Endothelial cell of umbilical vein (primary cell): Measurements from ENCODE around the gene CENPP. TPM values are rescaled to one million over a fixed set of nuclear protein-coding genes. Genes with fewer than 3 reads are reported as not detected.

Experiments used
- BruUV-seq: library from RNA; stranded (reverse); fragments of 400-500 nt; replicated peaks from 2 replicates; lab custom pipeline; 2021; lab: Mats Ljungman, UMichigan
- CTCF ChIA-PET: fragments of 300-600, 350-600 bp; sonication (Branson Sonifier 250); formaldehyde crosslinking; loops from one replicate; lab custom pipeline; 2021; ENCODE audit warnings: antibody characterized with exemption, inconsistent platforms; lab: Charles Lee
- POLR2A ChIA-PET: fragments of 300-600, 350-600 bp; sonication (Branson Sonifier 250); formaldehyde crosslinking; loops from one replicate; lab custom pipeline; 2021; ENCODE audit warnings: antibody characterized with exemption, inconsistent platforms; lab: Charles Lee
- DNase-seq: peaks from one replicate; pipeline ENCODE4 v3.0.0-alpha.2; 2011; ENCODE audit warnings: low read depth, low spot score
- FAIRE-seq: peaks from 2 replicates; lab custom pipeline; 2011; peaks lifted over from hg19 to GRCh38; lab: Jason Lieb, UNC
- H2AFZ ChIP-seq: 2 replicates; pipeline ENCODE4 v1.6.0; 2012; ENCODE audit warnings: low read depth, low read length, control low read depth, inconsistent platforms
- H3K27ac ChIP-seq: 2 replicates; pipeline ENCODE4 v1.5.1; 2011; ENCODE audit warnings: low read depth, mild to moderate bottlenecking, control low read depth, low read length, moderate library complexity; ENCODE audit not compliant: insufficient read depth
- H3K27me3 ChIP-seq, 2 experiments: 2 replicates each; pipeline versions ENCODE4 v1.6.0 to v1.6.1; 2011; ENCODE audit warnings: low read length in 2 of 2, mixed read lengths in 1 of 2; ENCODE audit not compliant: control insufficient read depth in 2 of 2, insufficient read depth in 2 of 2
- H3K36me3 ChIP-seq, 2 experiments: 2 replicates in 1 of 2; 3 replicates in 1 of 2; pipeline ENCODE4 v1.5.1; 2011; ENCODE audit warnings: low read length in 2 of 2, mild to moderate bottlenecking in 1 of 2, moderate library complexity in 1 of 2; ENCODE audit not compliant: control insufficient read depth in 2 of 2, insufficient read depth in 2 of 2; ENCODE audit errors: extremely low read depth in 1 of 2
- H3K4me1 ChIP-seq: 3 replicates; pipeline ENCODE4 v1.5.1; 2011; ENCODE audit warnings: mild to moderate bottlenecking, low read length; ENCODE audit not compliant: control insufficient read depth, insufficient read depth; ENCODE audit errors: extremely low read depth
- H3K4me2 ChIP-seq: 2 replicates; pipeline ENCODE4 v1.6.1; 2011; ENCODE audit warnings: low read length, control low read depth, mixed read lengths; ENCODE audit not compliant: insufficient read depth
- H3K4me3 ChIP-seq, 3 experiments: fragments of 200-600 bp in 1 of 3; sonication (generic), shearing (Covaris generic) in 1 of 3; replicated peaks in 1 of 3; 2 replicates each; pipeline ENCODE4 v1.5.1; 2011 to 2016; ENCODE audit warnings: control low read depth in 3 of 3, low read length in 3 of 3, mild to moderate bottlenecking in 2 of 3, inconsistent platforms in 1 of 3, low read depth in 1 of 3, moderate library complexity in 1 of 3; ENCODE audit not compliant: insufficient read depth in 1 of 3
- H3K79me2 ChIP-seq: 2 replicates; pipeline ENCODE4 v1.6.0; 2012; ENCODE audit warnings: low read length, inconsistent platforms; ENCODE audit not compliant: control insufficient read depth, insufficient read depth
- H3K9ac ChIP-seq: replicated peaks from 2 replicates; pipeline ENCODE3; 2011; ENCODE audit warnings: low read length, control low read depth; ENCODE audit not compliant: insufficient read depth; ENCODE audit errors: extremely low read depth
- H3K9me1 ChIP-seq: replicated peaks from 3 replicates; pipeline ENCODE4 v1.6.0; 2011; ENCODE audit warnings: mild to moderate bottlenecking, low read length; ENCODE audit not compliant: control insufficient read depth, insufficient read depth; ENCODE audit errors: extremely low read depth
- H3K9me3 ChIP-seq: replicated peaks from 2 replicates; pipeline ENCODE4 v1.5.1; 2012; ENCODE audit warnings: low read length, inconsistent platforms; ENCODE audit not compliant: control insufficient read depth, insufficient read depth
- H4K20me1 ChIP-seq: replicated peaks from 2 replicates; pipeline ENCODE3; 2011; ENCODE audit warnings: mild to moderate bottlenecking, low read length; ENCODE audit not compliant: control insufficient read depth, insufficient read depth; ENCODE audit errors: extremely low read depth
- CTCF ChIP-seq, 2 donors: IDR thresholded peaks; 1 replicate in 1 of 2; 2 replicates in 1 of 2; pipeline ENCODE4 v1.5.1; 2011; ENCODE audit warnings: low read length in 2 of 2, mild to moderate bottlenecking in 2 of 2, moderate library complexity in 2 of 2, control low read depth in 1 of 2, inconsistent platforms in 1 of 2, low read depth in 1 of 2; ENCODE audit not compliant: insufficient read depth in 1 of 2; ENCODE audit errors: extremely low read depth in 1 of 2
- EZH2 ChIP-seq: IDR thresholded peaks from 2 replicates; pipeline ENCODE4 v1.6.1; 2012; ENCODE audit warnings: borderline replicate concordance, low read depth, mild to moderate bottlenecking, moderate library complexity, low read length, inconsistent platforms; ENCODE audit not compliant: severe bottlenecking
- FOS ChIP-seq: IDR thresholded peaks from 2 replicates; pipeline ENCODE4 v1.6.1; 2011; ENCODE audit warnings: mild to moderate bottlenecking, low read length, moderate library complexity, borderline replicate concordance; ENCODE audit not compliant: insufficient read depth
- GATA2 ChIP-seq: IDR thresholded peaks from 2 replicates; pipeline ENCODE4 v1.7.0; 2011; ENCODE audit warnings: low read depth, mild to moderate bottlenecking, moderate library complexity, mixed read lengths, low read length; ENCODE audit not compliant: insufficient read length, insufficient read depth
- JUN ChIP-seq: IDR thresholded peaks from 2 replicates; pipeline ENCODE4 v1.6.1; 2011; ENCODE audit warnings: borderline replicate concordance, low read depth; ENCODE audit not compliant: insufficient read length, insufficient read depth
- MAX ChIP-seq: IDR thresholded peaks from 2 replicates; pipeline ENCODE4 v1.6.1; 2011; ENCODE audit not compliant: insufficient read depth, insufficient read length
- MYC ChIP-seq: IDR thresholded peaks from one replicate; pipeline ENCODE4 v1.6.1; 2011; ENCODE audit warnings: mild to moderate bottlenecking, low read depth, low read length
- POLR2A ChIP-seq: IDR thresholded peaks from 2 replicates; pipeline ENCODE4 v1.6.1; 2012; ENCODE audit warnings: low read depth, mild to moderate bottlenecking, control low read depth, low read length
- POLR2AphosphoS5 ChIP-seq: IDR thresholded peaks from 2 replicates; pipeline ENCODE4 v1.6.1; 2012; ENCODE audit warnings: low read depth, mild to moderate bottlenecking, control low read depth, low read length, moderate library complexity; ENCODE audit not compliant: insufficient read depth
- dilution Hi-C: fragments of 300-500 bp; cut with MboI; formaldehyde crosslinking; loops from one replicate; pipeline ENCODE4 v1.15.0; 2019; ENCODE audit warnings: low sequenced_read_pairs; ENCODE audit not compliant: extremely low pct_ligation_motif_present
- intact Hi-C: fragments of 100-400 bp; cut with micrococcal nuclease; formaldehyde crosslinking; loops from one replicate; pipeline ENCODE4 v1.10.0; 2022
- polyA plus RNA-seq, 4 experiments: library from polyadenylated mRNA; depleted of rRNA in 3 of 4; stranded (reverse) in 3 of 4; unstranded in 1 of 4; fragments of >200 nt; gene quantifications; 2 replicates each; pipeline versions ENCODE4 v1.2.1 to v1.2.3, GENCODE V29; 2011 to 2012; ENCODE audit warnings: missing spikeins in 1 of 4
- total RNA-seq: library from RNA; stranded (reverse); gene quantifications from 2 replicates; pipeline ENCODE4 v1.2.3, GENCODE V29; 2021

CENPP gene
- total and polyA plus RNA-seq, 2 donors (not counting 3 experiments of a cell fraction or from before 2014, with no cell fraction given), result 1.2 to 12.0 TPM

- Histone ChIP-seq H3K4me1 (no peaks in the 10 kb centered on the region), H3K27me3 (no peaks in the 10 kb centered on the region), H2AFZ (no peak overlapping the region), H3K36me3 (no peaks in the 10 kb centered on the region), H4K20me1 (no peaks in the 10 kb centered on the region), H3K27ac (no peak overlapping the region), H3K9ac (no peak overlapping the region), H3K4me2 (no peak overlapping the region), H3K9me1 (no peaks in the 10 kb centered on the region), H3K79me2 (no peaks in the 10 kb centered on the region), H3K4me3 (no peak overlapping the region), H3K9me3 (no peaks in the 10 kb centered on the region)
- dilution Hi-C loops, result no loop called here
- POLR2A ChIA-PET, result no interaction called here
- FAIRE-seq (no peak), DNase-seq (no peak)
- intact Hi-C loops, result no loop called here
- CTCF ChIA-PET, result interaction anchor here (1.3 kb wide), 1 partner anchor 36 kb away, joined by 3 read pairs; no protein-coding TSS in a partner anchor
- TF ChIP-seq FOS (no peak), POLR2AphosphoS5 (no peak), GATA2 (no peak), POLR2A (no peak)
- BruUV-seq, result no TSS peak
Measured at GRCh38 chr9:92538541-92538940, 212.8 kb downstream of the CENPP start.

- FAIRE-seq, result no peak
- POLR2A ChIA-PET, result no interaction called here
- BruUV-seq, result no TSS peak
Measured at GRCh38 chr9:92543972-92544371, 218.2 kb downstream of the CENPP start.

More at GRCh38 chr9:92543972-92544371, 218.2 kb downstream of the CENPP start:
- no peak overlapping the region for H2AFZ ChIP-seq
- no peak overlapping the region for H3K4me2 ChIP-seq
- no peaks in the 10 kb centered on the region for H3K79me2 ChIP-seq
- H3K4me3 ChIP-seq, result no peak overlapping the region
- TF ChIP-seq CTCF (IDR thresholded peaks at IDR 0.05; ENCODE audit: extremely low read depth in 1 of 2, insufficient read depth in 1 of 2, low read depth in 1 of 2, low read length in 2 of 2), result no peak
- TF ChIP-seq FOS, result no peak
- TF ChIP-seq MAX, result no peak
- TF ChIP-seq EZH2, result no peak
- no peak for TF ChIP-seq JUN
- TF ChIP-seq POLR2A, result no peak
- TF ChIP-seq MYC, result no peak
- no peaks in the 10 kb centered on the region for H3K9me1 ChIP-seq
- intact Hi-C loops (no loop called here), dilution Hi-C loops (no loop called here)
- H4K20me1 ChIP-seq, result no peaks in the 10 kb centered on the region
- no peak overlapping the region for H3K27ac ChIP-seq
- H3K36me3 ChIP-seq, result no peaks in the 10 kb centered on the region
- CTCF ChIA-PET, result no interaction called here
- no peak overlapping the region for H3K9ac ChIP-seq
- no peak for DNase-seq
- no peaks in the 10 kb centered on the region for H3K9me3 ChIP-seq
- H3K27me3 ChIP-seq, result no peaks in the 10 kb centered on the region
- no peaks in the 10 kb centered on the region for H3K4me1 ChIP-seq
